Placental pericyte (primary cell): ENCODE data around the gene NQO1. TPM values are rescaled to one million over a fixed set of nuclear protein-coding genes. Genes with fewer than 3 reads are reported as not detected.

Experiments
- total RNA-seq: library from RNA; depleted of rRNA; stranded (reverse); fragments of >200 nt; gene quantifications from 2 replicates; pipeline ENCODE4 v1.2.3, GENCODE V29; 2012

The NQO1 gene
- total RNA-seq: 301 and 517 TPM in 2 replicates

DNA sequence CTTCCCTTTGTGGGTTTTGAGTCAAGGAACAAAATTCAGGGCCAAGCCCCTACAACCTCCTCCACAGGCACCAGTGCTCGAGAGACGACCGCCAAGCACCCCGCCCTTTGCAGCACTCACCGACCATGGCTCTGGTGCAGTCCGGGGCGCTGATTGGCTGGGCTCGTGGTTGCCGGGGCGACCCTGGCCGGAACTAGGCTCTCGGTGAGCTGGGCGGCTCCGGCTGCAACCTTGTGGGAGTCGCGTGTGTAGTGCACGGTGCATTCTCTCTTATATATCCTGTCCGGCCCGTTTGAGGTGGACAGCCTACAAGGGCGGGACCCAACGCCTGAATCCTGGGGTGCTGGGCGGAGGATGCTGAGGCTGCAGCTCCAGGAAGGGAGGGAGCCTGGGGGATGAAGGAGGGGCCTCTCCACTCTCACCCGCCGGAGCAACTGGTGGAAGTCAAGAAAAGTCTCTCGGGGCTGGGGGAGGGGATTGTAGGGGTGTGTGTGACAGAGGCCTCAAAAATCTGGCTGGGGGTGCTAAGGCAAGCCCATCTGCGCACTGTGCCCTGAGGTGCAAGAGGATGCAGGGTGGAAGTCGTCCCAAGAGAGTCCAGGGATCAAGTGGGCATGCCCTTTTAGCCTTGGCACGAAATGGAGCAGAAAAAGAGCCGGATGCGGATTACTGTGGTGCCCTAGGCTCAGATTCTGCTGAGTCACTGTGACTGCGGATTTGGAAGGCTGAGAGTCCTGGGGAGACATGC, at the start of gene NQO1:
Gene NQO1, minus strand, starts transcription at position 248 of the 748 bp plus-strand sequence. Its CDS starts 121 bp downstream, at position 127.

GRCh38 chr16:69761983-69762813, 35.8 kb upstream of the NQO1 start, which contains the start of gene WWP2:
Gene WWP2 (plus strand): TSS chr16:69762332. CDS start chr16:69787011, 24,679 bp downstream.

DNA sequence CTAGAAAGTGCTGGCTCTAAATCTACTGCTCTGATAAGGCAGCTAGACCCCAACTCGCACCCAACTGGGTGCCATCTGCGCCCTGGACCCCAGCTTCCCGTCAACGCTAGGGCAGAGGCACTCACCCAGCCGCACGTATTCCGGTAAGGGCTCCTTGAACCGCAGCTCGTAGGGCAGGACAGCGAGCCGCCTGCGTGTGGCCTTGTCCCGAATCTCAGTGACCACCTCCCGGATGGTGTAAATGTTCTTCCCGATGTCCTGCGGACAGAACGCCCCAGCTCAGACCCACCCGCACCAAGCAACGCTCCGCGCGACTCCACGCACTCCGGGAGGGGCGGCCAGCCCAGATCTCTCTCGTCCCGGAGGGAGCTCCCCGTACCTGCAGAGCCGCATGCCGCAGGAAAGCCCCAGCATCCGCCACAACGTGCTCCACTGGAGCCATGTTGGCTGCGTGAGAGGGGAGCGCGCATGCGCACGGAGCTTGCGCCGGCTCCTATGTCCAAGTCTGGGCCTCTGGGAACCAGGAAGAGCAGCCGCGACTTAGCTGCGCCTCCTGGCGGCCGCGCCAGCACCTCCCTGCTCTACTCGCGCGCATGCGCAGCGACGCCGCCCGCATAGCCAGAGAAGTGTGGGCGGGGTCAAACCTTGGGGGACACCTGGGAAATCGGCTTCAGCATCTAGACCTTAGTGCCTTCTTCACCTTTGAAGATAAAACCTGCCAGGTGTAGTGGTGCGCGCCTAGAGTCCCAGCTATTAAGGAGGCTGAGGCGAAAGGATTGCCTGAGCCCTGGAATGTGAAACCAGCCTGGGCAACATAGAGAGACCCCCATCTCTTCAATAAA, 28.3 kb upstream of the NQO1 start, which contains the start of gene NOB1:
Gene NOB1, minus strand, starts transcription at position 458 of the 842 bp plus-strand sequence. Its CDS starts 16 bp downstream, at position 442.

Other genes starting within 250 kb of the NQO1 start
- gene NFAT5, start 160.6 kb downstream of the NQO1 start, total RNA-seq: 46.4 and 57.1 TPM in 2 replicates
- 23.2 and 48.6 TPM in 2 replicates for gene NOB1, start 28.4 kb upstream of the NQO1 start, total RNA-seq
- 30.0 and 39.8 TPM in 2 replicates for gene WWP2, start 35.8 kb upstream of the NQO1 start, total RNA-seq
- gene CLEC18A, start 224.8 kb upstream of the NQO1 start, total RNA-seq: 0.14 and 0.66 TPM in 2 replicates